GM19351 (cell line): Measurements from ENCODE around the gene SYCP2.

Experiments
- ATAC-seq: cut with Tn5 transposase; IDR thresholded peaks from one replicate; pipeline ENCODE4 v1.9.1; 2021; ENCODE audit warnings: mild to moderate bottlenecking, moderate library complexity; ENCODE audit not compliant: unreplicated experiment

Gene SYCP2

GRCh38 chr20:59824711-59825562, 108.5 kb downstream of the SYCP2 start:
- no peak for ATAC-seq

GRCh38 chr20:59823491-59824259, 109.8 kb downstream of the SYCP2 start:
- ATAC-seq, result no peak

- no peak for ATAC-seq
These were observed 110.4 kb downstream of the SYCP2 start for GRCh38 chr20:59823030-59823423.

GRCh38 chr20:59822291-59823029, 111.0 kb downstream of the SYCP2 start:
- ATAC-seq, result no peak

GRCh38 chr20:59821788-59822187, 111.6 kb downstream of the SYCP2 start:
- ATAC-seq, result no peak

- ATAC-seq, result no peak
These were observed 112.2 kb downstream of the SYCP2 start for GRCh38 chr20:59821201-59821600.

- no peak for ATAC-seq
These were observed 113.0 kb downstream of the SYCP2 start for GRCh38 chr20:59820204-59821041.

GRCh38 chr20:59819496-59820203, 113.8 kb downstream of the SYCP2 start:
- no peak for ATAC-seq

GRCh38 chr20:59818911-59819310, 114.5 kb downstream of the SYCP2 start:
- ATAC-seq, result no peak

- no peak for ATAC-seq
These were observed 115.4 kb downstream of the SYCP2 start for GRCh38 chr20:59817846-59818615.

- no peak for ATAC-seq
These were observed 116.0 kb downstream of the SYCP2 start for GRCh38 chr20:59817406-59817805.

- no peak for ATAC-seq
These were observed 117.2 kb downstream of the SYCP2 start for GRCh38 chr20:59816146-59816738.

GRCh38 chr20:59814840-59815340, 118.5 kb downstream of the SYCP2 start:
- no peak for ATAC-seq

- ATAC-seq, result no peak
These were observed 119.2 kb downstream of the SYCP2 start for GRCh38 chr20:59813948-59814839.
